Left lobe of liver (tissue), 2 donors: Measurements from ENCODE around the gene C1QTNF1. TPM values are rescaled to one million over a fixed set of nuclear protein-coding genes. Genes with fewer than 3 reads are reported as not detected.

Source experiments
- ATAC-seq: fragments of 200-7000 bp; cut with Tn5 transposase; one replicate; pipeline ENCODE4 v1.9.1; 2020; ENCODE audit warnings: mild to moderate bottlenecking, moderate library complexity
- DNase-seq: peaks from one replicate; pipeline ENCODE4 v3.0.0-alpha.2; 2020; ENCODE audit warnings: low spot score
- total RNA-seq: library from RNA; stranded (reverse); gene quantifications from one replicate; pipeline ENCODE4 v1.2.1, GENCODE V29; 2021
- donor health status: DM: no; HTN: no; CAD: no; lungs with moderate emphysema.
- donor health status: DM: no; HTN: yes; CAD: no.

Gene C1QTNF1
- total RNA-seq, 1 donor from 2014 or later, result 15.5 TPM

DNA sequence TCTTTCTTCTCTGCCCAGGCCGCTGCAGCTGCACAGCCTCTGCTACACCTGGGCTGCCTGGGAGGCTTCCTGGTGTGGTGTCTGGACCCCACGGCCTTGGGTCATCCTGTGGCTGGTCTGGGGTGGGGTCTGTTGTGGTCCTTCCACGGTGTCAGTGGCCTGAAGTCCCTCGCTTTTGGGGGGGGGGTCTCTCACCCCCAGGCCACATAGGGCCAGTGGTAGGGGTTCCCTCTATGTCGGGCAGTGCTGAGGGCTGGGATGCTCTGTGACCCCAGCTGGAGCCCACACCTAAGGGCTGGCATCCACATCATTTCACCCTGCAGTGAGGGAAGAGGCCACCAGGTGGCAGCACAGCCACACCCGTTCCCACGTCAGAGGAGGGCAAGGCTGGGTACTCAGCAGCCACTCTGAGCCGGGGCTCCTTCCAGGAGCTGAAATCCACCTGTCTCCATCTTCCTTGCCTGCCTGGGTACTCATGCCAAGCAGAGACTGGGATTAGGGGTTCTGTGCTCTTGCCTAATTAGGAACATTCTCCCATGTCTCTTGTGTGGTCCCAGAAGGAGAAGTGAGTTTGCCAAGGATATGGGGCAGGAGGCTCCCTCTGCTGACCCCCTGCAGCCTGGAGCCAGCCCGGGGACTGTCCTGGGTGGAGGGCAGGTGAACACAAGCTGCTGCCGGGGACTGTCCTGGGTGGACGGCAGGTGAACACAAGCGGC lies 63.6 kb downstream of the C1QTNF1 start:
- peak; percentile 72 for DNase-seq
- peak; percentile 82 for ATAC-seq

DNA sequence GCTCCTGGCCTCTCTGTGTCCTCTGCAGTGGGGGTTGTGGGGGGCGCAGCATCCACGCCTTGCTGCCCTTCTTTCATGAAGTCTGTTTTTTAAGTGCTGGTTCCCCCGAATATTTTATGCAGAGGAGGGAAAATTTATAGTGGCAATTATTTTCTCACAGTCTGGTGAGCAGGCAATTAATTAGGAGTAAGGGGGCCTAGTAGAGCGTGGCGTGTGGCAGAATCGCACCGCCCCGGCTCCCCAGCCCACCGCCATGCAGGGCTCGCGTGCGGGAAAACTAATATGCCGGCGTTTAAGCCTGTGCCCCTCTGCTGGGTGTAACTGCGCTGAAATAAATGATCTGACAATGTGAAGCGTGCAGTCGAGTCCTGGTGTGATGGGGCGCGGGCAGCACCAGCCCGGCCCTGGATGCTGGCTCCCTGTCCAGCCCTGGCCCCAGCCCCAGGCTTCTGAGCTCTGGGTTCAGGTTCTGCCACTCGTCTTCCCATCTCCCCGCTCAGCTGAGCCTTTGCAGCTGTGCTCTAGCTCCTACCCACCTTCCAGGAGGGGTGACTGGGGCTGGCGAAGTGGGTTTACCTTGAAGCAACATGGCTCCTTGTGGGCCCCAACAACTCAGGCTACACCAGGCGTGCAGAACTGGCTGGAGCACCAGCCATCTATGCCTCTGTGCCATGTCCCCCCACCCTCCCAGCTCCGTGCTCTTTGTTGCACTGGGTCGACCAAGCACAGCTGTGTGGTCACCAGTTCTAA lies 64.5 kb downstream of the C1QTNF1 start:
- DNase-seq (no peak), ATAC-seq (no peak)

DNA sequence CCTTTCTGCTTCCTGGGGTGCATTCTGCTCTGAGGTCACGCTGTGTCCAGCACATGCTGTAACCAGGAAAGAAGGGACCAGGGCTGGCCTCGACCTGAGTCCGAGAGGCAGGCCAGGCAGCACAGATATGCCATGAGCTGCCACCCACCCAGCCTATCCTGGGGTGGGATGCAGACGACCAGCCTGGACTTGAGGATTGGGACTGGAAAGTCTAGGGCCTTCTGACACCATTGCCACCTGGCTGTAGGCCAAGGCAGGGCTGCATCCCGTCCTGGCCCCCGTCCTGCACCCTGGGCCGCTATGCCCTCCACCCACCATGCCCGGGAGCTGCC lies 65.0 kb downstream of the C1QTNF1 start:
- no peak for ATAC-seq
- no peak for DNase-seq

DNA sequence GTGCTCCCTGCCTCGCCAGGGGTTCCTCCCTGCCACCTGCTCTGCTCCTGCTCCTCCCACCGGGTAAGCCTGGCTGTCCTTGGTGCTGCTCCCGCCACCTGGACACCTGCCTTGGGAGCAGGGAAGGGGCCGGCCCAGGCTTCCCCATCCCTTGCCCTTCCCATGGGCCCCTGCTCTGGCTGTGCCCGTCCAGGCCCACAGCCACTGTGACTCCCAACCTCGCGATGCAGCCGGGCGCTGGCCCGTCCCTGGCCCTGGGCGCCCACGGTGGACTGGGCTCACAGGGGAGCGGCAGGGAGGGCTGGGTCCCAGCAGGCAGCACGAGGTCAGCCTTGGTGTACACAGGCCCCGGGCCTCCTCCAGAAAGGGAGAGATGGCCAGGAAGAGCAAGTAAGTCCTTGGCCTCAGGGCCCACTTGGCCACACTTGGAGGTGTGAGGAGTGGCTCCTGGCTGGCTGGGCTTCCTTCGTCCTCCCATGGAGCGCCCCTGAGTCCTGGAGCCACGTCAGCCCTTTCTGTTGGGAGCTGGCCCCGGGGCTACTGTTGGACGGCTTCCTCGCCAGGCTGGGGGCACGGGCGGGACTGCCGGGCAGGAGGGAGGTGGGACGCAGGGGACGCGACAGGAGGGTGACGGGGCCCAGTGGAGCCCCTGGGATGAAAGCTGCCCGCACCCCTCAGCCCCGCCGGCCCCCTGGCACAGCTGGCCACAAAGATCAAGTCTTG lies 65.9 kb downstream of the C1QTNF1 start:
- ATAC-seq (no peak), DNase-seq (no peak)

- DNase-seq (no peak), ATAC-seq (no peak)
Observed at GRCh38 chr17:79090443-79091225, 66.7 kb downstream of the C1QTNF1 start.

DNA sequence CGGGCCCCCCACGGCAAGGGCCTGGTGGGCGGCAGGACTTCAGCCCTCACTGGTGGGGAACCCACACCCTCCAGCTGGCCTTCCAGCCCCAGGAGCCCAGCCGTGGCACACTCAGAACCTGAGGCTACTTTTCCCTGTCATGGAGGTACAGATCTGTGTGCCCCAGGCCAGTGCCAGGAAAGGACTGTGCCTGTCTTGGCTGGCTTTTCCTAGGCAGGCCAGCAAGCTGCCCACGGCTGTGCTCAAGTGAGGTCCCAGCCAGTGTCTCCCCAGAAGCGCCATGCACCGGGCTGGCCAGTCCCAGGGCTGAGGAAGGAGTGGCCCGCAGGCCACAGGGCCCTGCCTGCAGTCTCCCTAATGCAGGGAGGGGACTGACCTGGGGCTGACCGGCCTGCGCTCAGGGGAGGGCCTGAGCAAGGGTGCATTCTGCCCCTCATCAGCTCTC lies 67.3 kb downstream of the C1QTNF1 start:
- DNase-seq (no peak), ATAC-seq (no peak)

DNA sequence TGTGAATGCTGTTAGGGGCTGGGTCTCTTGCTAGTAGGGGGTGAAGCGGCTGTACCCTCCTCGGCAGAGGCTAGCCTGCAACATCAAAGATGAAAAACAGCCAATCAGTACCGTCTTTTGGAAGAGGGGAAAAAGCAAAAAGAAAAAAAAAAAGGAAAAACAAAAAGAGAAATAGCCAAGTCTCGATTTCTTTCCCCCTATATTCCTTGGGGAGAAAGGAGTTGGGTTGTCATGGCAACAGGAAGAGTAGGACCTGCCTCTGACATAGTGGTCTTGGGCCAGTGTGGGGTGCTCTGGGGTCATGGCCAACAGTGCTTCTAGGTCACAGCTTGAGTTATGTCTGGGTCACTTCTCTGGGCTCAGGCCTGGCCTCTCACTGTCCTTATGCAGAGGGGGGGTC lies 68.6 kb downstream of the C1QTNF1 start:
- ATAC-seq, result no peak
- DNase-seq, result no peak

GRCh38 chr17:79093270-79093669 lies 69.3 kb downstream of the C1QTNF1 start:
- ATAC-seq (no peak), DNase-seq (no peak)

- no peak for DNase-seq
Observed at GRCh38 chr17:79094261-79094660, 70.3 kb downstream of the C1QTNF1 start.

DNA sequence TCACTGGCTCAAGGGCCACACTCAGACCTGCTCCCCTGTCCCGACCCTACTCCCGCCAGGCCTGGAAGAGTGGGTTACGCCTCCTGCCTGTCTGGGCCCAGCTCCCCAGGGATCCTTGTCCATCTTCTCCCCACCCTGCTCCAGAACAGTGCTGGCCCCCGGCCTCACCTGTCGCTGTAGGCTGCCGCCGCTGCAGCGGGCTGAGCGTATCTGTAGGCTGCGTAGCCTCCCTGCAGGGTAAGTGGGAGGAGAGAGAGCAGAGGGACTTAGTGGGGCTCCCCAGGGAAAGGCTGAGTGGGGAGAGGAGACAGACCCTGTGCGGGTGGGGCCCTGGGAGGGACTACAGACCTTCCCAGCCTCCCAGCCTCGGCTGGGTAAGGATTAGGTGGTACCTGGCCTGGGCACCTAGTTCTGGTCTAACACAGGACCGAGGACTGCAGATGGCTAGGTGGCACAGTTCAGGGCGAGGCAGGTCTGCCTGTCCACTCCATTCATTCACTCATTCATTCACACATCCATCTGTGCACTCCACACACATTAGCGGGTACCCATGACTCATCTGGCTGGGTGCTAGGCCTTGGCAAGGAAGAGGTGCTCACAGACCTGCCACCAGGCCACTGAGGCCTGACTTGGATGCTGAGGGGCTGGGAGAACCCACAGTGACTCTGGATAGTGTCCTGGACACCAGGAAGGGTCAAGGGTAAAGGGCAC lies 71.5 kb downstream of the C1QTNF1 start:
- DNase-seq (no peak), ATAC-seq (no peak)

More at GRCh38 chr17:79094261-79094660, 70.3 kb downstream of the C1QTNF1 start:
- ATAC-seq, result no peak

- ATAC-seq (no peak), DNase-seq (no peak)
Observed at GRCh38 chr17:79096477-79096876, 72.5 kb downstream of the C1QTNF1 start.

- ATAC-seq, result no peak
- no peak for DNase-seq
Observed at GRCh38 chr17:79097226-79098055, 73.5 kb downstream of the C1QTNF1 start.

DNA sequence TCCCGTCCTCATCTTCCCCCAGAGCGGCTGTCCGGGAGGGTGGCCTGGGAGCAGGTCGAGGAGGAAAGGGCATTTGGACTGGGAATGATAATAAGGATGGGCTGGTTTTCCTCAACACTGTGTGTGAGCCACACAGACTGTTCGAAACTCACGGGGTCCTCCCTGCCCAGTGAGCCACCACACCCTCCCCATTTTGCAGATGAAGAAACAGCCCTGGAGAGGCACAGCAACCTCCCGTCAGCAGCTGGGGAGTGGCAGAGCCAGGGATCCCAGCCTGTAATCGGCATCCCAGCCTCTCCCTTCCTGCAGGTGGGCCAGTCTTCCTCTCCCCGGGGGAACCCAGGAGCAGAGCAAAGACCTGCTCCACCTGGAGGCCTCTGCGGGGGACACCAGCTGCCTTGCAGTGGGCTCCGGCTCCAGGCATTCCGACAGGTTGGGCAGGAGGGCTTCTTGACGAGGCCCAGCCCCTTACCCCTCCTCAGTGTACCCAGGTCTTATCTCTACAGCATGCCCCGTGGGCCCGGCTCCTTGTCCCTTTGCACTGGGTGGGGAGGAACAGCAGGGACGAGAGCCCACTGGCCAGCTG lies 74.4 kb downstream of the C1QTNF1 start:
- DNase-seq (no peak), ATAC-seq (no peak)

Other genes with a start within 250 kb of the C1QTNF1 start
- 32.1 TPM for gene CYTH1, start 241.9 kb upstream of the C1QTNF1 start, total RNA-seq
- 21.8 TPM for gene USP36, start 183.4 kb upstream of the C1QTNF1 start, total RNA-seq
- gene CEP295NL, start 121.0 kb upstream of the C1QTNF1 start, total RNA-seq, result 0.33 TPM
- gene TIMP2, start 98.8 kb upstream of the C1QTNF1 start, total RNA-seq, result 26.4 TPM
- 141 TPM for gene LGALS3BP, start 44.2 kb upstream of the C1QTNF1 start, total RNA-seq
- gene CANT1, start 14.4 kb upstream of the C1QTNF1 start, total RNA-seq, result 20.4 TPM
- gene ENGASE, start 50.7 kb downstream of the C1QTNF1 start, total RNA-seq, result 47.9 TPM